ENCODE results near the gene PYY. TPM values are rescaled to one million over a fixed set of nuclear protein-coding genes. Genes with fewer than 3 reads are reported as not detected.
A peak's percentile ranks its signal among the peaks of the same experiment; 100 is the strongest.

PYY gene
- total RNA-seq, 1 experiment from 2014 or later = 2.0 TPM

GRCh38 chr17:43987131-43988021 lies 33.6 kb upstream of the PYY start:
- Histone ChIP-seq H2BK120ac (ENCODE audit: low read depth, low read length, poor library complexity, severe bottlenecking) (no peak overlapping the region), H2AK5ac (ENCODE audit: insufficient read length, low read length) (no peak overlapping the region), H2BK15ac (ENCODE audit: low read depth, low read length) (no peak overlapping the region; the same call in 1 of the 2 replicates), H2BK20ac (ENCODE audit: low read depth, low read length, poor library complexity, severe bottlenecking) (no peak overlapping the region), H3K14ac (ENCODE audit: insufficient read depth, low read length) (0 out of 2 replicates have a peak overlapping the region, but pooled peaks have one; percentile 20), H3K4me2 (ENCODE audit: insufficient read depth, insufficient read length, low read length) (no peak overlapping the region), H4K5ac (ENCODE audit: insufficient read length, low read depth, low read length) (peak overlapping the region; percentile 42), H3K23me2 (ENCODE audit: insufficient read length, low read depth, low read length, poor library complexity, severe bottlenecking) (peaks cover 5% of the 10 kb centered on the region), H3K79me1 (ENCODE audit: insufficient read depth, low read depth, low read length, poor library complexity, severe bottlenecking) (no peaks in the 10 kb centered on the region), H3T11ph (ENCODE audit: low read length) (no peak overlapping the region), H4K8ac (replicated peaks; ENCODE audit: insufficient read length, low read depth, low read length) (no peak overlapping the region), H3K9me3 (ENCODE audit: control insufficient read depth, low read depth, low read length) (no peaks in the 10 kb centered on the region), H3K9ac (ENCODE audit: extremely low read depth, insufficient read length, low read length) (no peak overlapping the region), H2BK5ac (ENCODE audit: insufficient read length, low read length) (no peak overlapping the region), H4K20me1 (ENCODE audit: control insufficient read depth, insufficient read depth, insufficient read length) (no peaks in the 10 kb centered on the region), H3K4me1 (ENCODE audit: insufficient read depth, low read length) (no peaks in the 10 kb centered on the region; the same call in 1 of the 2 replicates), H3K56ac (ENCODE audit: insufficient read length, low read depth, low read length) (no peak overlapping the region), H3K27ac (ENCODE audit: insufficient read length, low read depth, low read length) (no peak overlapping the region), H3K18ac (ENCODE audit: insufficient read length, low read depth, low read length) (no peak overlapping the region), H2BK12ac (ENCODE audit: insufficient read length, low read depth, low read length) (no peak overlapping the region), H2AFZ (ENCODE audit: low read length) (no peak overlapping the region), H4K91ac (ENCODE audit: insufficient read length, low read depth, low read length) (no peak overlapping the region), H3K4ac (ENCODE audit: low read depth, low read length) (no peak overlapping the region), H3K79me2 (ENCODE audit: insufficient read depth, low read length) (no peaks in the 10 kb centered on the region), H3K27me3 (ENCODE audit: insufficient read depth, low read length) (peaks cover 2% of the 10 kb centered on the region; the same call in 1 of the 2 replicates), H3K23ac (ENCODE audit: insufficient read length, low read depth, low read length) (no peak overlapping the region)
- Mint-ChIP-seq H3K9me3 (no peaks in the 10 kb centered on the region), H3K27me3 (ENCODE audit: low read depth) (peaks cover 21% of the 10 kb centered on the region), H3K27ac (peak overlapping the region in 1 of 3 experiments; percentile 38; a peak in 1 of 7 replicates), H3K4me3 (no peak overlapping the region), H3K4me1 (peaks cover 11 to 20% of the 10 kb centered on the region in 2 experiments), H3K36me3 (ENCODE audit: insufficient read depth in 1 of 3, low read depth in 3 of 3) (no peaks in the 10 kb centered on the region; a peak in 1 of 7 replicates)
- no peak for DNase-seq
- WGBS (ENCODE audit: extremely low coverage, insufficient read length, low lambda C conversion rate) = no CpG with 5 or more reads among the region's 12 CpGs
- TF ChIP-seq CTCF (conservative IDR thresholded peaks at IDR 0.05) = no peak

Data from H9 (cell line).